ENCODE results near the gene TSNAXIP1.

TSNAXIP1 gene

GRCh38 chr16:67806428-67807147 lies at the start of gene TSNAXIP1, which contains the start of gene RANBP10:
TSNAXIP1 (plus strand) TSS chr16:67806889; CDS start chr16:67807150, 261 bp downstream.
RANBP10 (minus strand) TSS chr16:67806560; CDS start chr16:67806536, 24 bp downstream.
- peak; percentile 99 for DNase-seq

GRCh38 chr16:67758006-67758405 lies 48.7 kb upstream of the TSNAXIP1 start:
- no peak for DNase-seq

GRCh38 chr16:67758966-67759365 lies 47.7 kb upstream of the TSNAXIP1 start:
- DNase-seq: no peak

- no peak for DNase-seq
Measured at GRCh38 chr16:67760206-67760955, 46.3 kb upstream of the TSNAXIP1 start.

- DNase-seq: no peak
Measured at GRCh38 chr16:67760956-67761230, 45.8 kb upstream of the TSNAXIP1 start.

- DNase-seq: no peak
Measured at GRCh38 chr16:67761924-67762323, 44.8 kb upstream of the TSNAXIP1 start.

GRCh38 chr16:67762385-67762784 lies 44.3 kb upstream of the TSNAXIP1 start:
- no peak for DNase-seq

GRCh38 chr16:67763066-67763465 lies 43.6 kb upstream of the TSNAXIP1 start:
- no peak for DNase-seq

- DNase-seq: no peak
Measured at GRCh38 chr16:67764158-67764667, 42.5 kb upstream of the TSNAXIP1 start.

- no peak for DNase-seq
Measured at GRCh38 chr16:67766291-67766690, 40.4 kb upstream of the TSNAXIP1 start.

GRCh38 chr16:67767953-67768352 lies 38.7 kb upstream of the TSNAXIP1 start:
- peak; percentile 31 for DNase-seq

- no peak for DNase-seq
Measured at GRCh38 chr16:67770346-67770991, 36.2 kb upstream of the TSNAXIP1 start.

GRCh38 chr16:67773099-67773498 lies 33.6 kb upstream of the TSNAXIP1 start:
- no peak for DNase-seq

GRCh38 chr16:67773569-67774456 lies 32.9 kb upstream of the TSNAXIP1 start:
- DNase-seq: no peak

- no peak for DNase-seq
Measured at GRCh38 chr16:67774457-67774853, 32.2 kb upstream of the TSNAXIP1 start.

GRCh38 chr16:67775273-67775672 lies 31.4 kb upstream of the TSNAXIP1 start:
- no peak for DNase-seq

GRCh38 chr16:67779256-67780014 lies 27.3 kb upstream of the TSNAXIP1 start:
- DNase-seq: no peak

- no peak for DNase-seq
Measured at GRCh38 chr16:67780847-67781564, 25.7 kb upstream of the TSNAXIP1 start.

- DNase-seq: no peak
Measured at GRCh38 chr16:67781565-67781921, 25.1 kb upstream of the TSNAXIP1 start.

- DNase-seq: no peak
Measured at GRCh38 chr16:67782567-67783352, 23.9 kb upstream of the TSNAXIP1 start.

GRCh38 chr16:67783353-67783725 lies 23.4 kb upstream of the TSNAXIP1 start:
- no peak for DNase-seq

Measured in DMS 273 treated with DMSO at 0.1 percent for 48 hours (cell line).